PC-9 (cell line): ENCODE results near the gene GFPT1.

Source experiments
- EZH2 ChIP-seq: fragments of 200-600 bp; sonication (generic); IDR thresholded peaks from 2 replicates; pipeline ENCODE4 v1.8.0; 2017; ENCODE audit warnings: antibody characterized with exemption, low read depth
- TF ChIP-seq, protein P1 (sequence below): fragments of 200-600 bp; sonication (generic); conservative IDR thresholded peaks from 2 replicates; pipeline ENCODE4 v1.6.1; 2017; ENCODE audit warnings: mixed run types, antibody characterized with exemption, mild to moderate bottlenecking, moderate library complexity

DNA sequence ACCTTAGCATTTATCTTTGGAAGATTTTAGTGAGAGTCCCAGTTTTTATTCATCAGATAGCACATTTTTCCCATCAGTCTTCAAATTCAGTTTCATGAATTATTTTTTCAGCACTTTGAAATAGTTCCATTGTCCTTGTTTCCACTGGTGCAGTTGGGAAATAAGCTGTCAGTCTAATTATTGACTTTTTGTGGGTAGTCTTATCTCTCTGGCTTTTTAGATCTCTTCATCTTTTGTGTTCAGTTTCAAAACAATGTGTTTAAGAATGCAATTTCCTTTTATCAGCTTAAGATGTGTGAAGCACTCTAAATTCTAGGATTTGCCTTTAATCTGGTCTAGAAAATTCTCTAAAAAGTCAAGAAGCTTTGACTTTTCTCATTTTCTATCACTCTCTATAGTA is 70.5 kb downstream of the GFPT1 start:
- TF ChIP-seq, protein P1, sequence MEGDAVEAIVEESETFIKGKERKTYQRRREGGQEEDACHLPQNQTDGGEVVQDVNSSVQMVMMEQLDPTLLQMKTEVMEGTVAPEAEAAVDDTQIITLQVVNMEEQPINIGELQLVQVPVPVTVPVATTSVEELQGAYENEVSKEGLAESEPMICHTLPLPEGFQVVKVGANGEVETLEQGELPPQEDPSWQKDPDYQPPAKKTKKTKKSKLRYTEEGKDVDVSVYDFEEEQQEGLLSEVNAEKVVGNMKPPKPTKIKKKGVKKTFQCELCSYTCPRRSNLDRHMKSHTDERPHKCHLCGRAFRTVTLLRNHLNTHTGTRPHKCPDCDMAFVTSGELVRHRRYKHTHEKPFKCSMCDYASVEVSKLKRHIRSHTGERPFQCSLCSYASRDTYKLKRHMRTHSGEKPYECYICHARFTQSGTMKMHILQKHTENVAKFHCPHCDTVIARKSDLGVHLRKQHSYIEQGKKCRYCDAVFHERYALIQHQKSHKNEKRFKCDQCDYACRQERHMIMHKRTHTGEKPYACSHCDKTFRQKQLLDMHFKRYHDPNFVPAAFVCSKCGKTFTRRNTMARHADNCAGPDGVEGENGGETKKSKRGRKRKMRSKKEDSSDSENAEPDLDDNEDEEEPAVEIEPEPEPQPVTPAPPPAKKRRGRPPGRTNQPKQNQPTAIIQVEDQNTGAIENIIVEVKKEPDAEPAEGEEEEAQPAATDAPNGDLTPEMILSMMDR = no peak
- TF ChIP-seq EZH2 = no peak
